Activated CD8-positive, alpha-beta memory T cell treated with anti-CD3 and anti-CD28 coated beads, Interleukin-2, amount 10 ng/mL, durations not matched to agents 7 days and 5 days (primary cell): ENCODE results near the gene RPS29. TPM values are rescaled to one million over a fixed set of nuclear protein-coding genes. Genes with fewer than 3 reads are reported as not detected.
"Not testable (repeated sequence)": the region's sequence is repeated elsewhere in the genome, so short reads cannot be mapped to it uniquely, and the experiment has no call there.

ENCODE experiments used
- ATAC-seq: fragments of 150-1000 bp; cut with Tn5 transposase; one replicate; pipeline ENCODE4 v1.10.0; 2021; ENCODE audit warnings: moderate library complexity
- CTCF ChIA-PET: fragments of 350-600 bp; sonication (Branson Sonifier 250); formaldehyde crosslinking; loops from one replicate; lab custom pipeline; 2021; ENCODE audit warnings: antibody characterized with exemption; lab: Charles Lee
- DNase-seq: peaks from one replicate; pipeline ENCODE4 v3.0.0-alpha.2; 2020
- H3K27ac Mint-ChIP-seq: one replicate; pipeline ENCODE4 v1.8.0; 2021; ENCODE audit warnings: mild to moderate bottlenecking, mixed read lengths
- H3K27me3 Mint-ChIP-seq: one replicate; pipeline ENCODE4 v1.8.0; 2021; ENCODE audit warnings: mixed read lengths
- H3K36me3 Mint-ChIP-seq: one replicate; pipeline ENCODE4 v1.8.0; 2021; ENCODE audit warnings: mild to moderate bottlenecking, mixed read lengths
- H3K4me1 Mint-ChIP-seq: one replicate; pipeline ENCODE4 v1.8.0; 2021; ENCODE audit warnings: mixed read lengths
- H3K4me3 Mint-ChIP-seq: one replicate; pipeline ENCODE4 v1.8.0; 2021; ENCODE audit warnings: mild to moderate bottlenecking, moderate library complexity, mixed read lengths
- H3K9me3 Mint-ChIP-seq: one replicate; pipeline ENCODE4 v1.8.0; 2022; ENCODE audit warnings: low read depth, mixed read lengths
- total RNA-seq, 2 experiments: library from RNA; stranded (reverse); gene quantifications; one replicate each; pipeline ENCODE4 v1.2.3, GENCODE V29; 2021

The RPS29 gene
- total RNA-seq, 2 experiments from 2014 or later, result 1,378 to 1,419 TPM

GRCh38 chr14:49619273-49619672 is 33.1 kb upstream of the RPS29 start:
- Mint-ChIP-seq H3K36me3 (peaks cover 64% of the 10 kb centered on the region), H3K4me1 (peaks cover 40% of the 10 kb centered on the region), H3K4me3 (peak overlapping the region; percentile 84), H3K27ac (peak overlapping the region; percentile 92)
- ATAC-seq, DNase-seq, H3K9me3 Mint-ChIP-seq, H3K27me3 Mint-ChIP-seq: not testable (repeated sequence)
- CTCF ChIA-PET, result interaction anchor here (2.0 to 2.3 kb wide), 2 partner anchors 20 to 24 kb away, joined by 11 to 17 read pairs; partner anchors contain the start of gene LRR1

DNA sequence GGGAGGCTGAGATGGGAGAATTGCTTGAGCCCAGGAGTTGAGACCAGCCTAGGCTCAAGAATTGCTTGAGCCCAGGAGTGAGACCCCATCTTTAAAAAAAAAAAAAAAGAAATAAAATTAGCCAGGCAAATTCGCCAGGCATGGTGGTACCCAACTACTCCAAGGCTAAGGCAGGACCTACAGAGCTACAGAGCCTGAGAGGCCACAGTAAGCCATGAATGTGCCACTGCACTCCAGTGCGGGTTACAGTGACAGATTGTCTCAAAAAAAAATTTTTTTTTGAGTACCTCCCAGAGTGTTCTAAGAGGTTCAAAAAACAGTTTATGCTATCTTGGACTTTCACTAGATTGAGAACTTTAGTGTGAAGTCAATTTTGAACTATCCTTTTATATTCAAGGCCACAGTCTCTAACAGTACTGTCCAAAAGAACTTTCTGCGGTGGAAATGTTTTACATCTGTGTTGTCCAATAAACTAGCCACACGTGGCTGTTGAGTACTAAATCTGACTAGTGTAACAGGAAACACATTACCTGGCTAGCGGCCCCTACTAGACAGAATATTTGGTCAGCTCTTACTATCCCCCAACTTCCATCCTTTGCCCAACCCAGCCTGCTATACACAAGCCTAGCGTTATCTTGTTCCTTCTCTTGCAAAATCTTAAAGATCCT is 31.8 kb upstream of the RPS29 start:
- CTCF ChIA-PET, result interaction anchor here (1.2 kb wide), 1 partner anchor 16 kb away, joined by 4 read pairs; no protein-coding TSS in a partner anchor
- Mint-ChIP-seq H3K36me3 (peaks cover 63% of the 10 kb centered on the region), H3K9me3 (no peaks in the 10 kb centered on the region)

DNA sequence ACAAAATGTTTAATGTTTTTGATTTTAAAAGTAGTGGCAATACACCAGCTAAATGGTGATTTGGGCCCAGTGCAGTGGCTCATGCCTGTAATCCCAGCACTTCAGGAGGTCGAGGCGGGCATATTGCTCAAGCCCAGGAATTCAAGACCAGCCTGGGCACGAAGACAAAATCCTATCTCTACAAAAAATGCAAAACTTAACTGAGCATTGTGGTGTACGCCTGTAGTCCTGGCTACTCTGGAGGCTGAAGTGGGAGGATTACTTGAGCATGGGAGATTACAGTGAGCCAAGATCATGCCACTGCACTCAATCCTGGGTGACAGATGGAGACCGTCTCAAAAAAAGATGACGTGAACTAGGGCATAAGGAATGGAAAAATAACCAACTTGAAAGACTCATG is 29.6 kb upstream of the RPS29 start:
- DNase-seq (no peak), ATAC-seq (no peak)
- Mint-ChIP-seq H3K36me3 (peaks cover 52% of the 10 kb centered on the region), H3K9me3 (no peaks in the 10 kb centered on the region), H3K27me3 (no peaks in the 10 kb centered on the region), H3K4me1 (peaks cover 39% of the 10 kb centered on the region), H3K27ac (no peak overlapping the region), H3K4me3 (no peak overlapping the region)
- CTCF ChIA-PET, result interaction anchor here (1.5 kb wide), 1 partner anchor 29 kb away, joined by 4 read pairs; no protein-coding TSS in a partner anchor

More for the DNA sequence above, 31.8 kb upstream of the RPS29 start:
- H3K27ac Mint-ChIP-seq, result peak overlapping the region; percentile 92
- ATAC-seq (no peak), DNase-seq (no peak)
- peaks cover 37% of the 10 kb centered on the region for H3K4me1 Mint-ChIP-seq
- H3K27me3 Mint-ChIP-seq, result no peaks in the 10 kb centered on the region
- H3K4me3 Mint-ChIP-seq, result peak overlapping the region; percentile 84

- Mint-ChIP-seq H3K27me3 (no peaks in the 10 kb centered on the region), H3K27ac (peak overlapping the region; percentile 0), H3K4me1 (peaks cover 44% of the 10 kb centered on the region), H3K4me3 (no peak overlapping the region), H3K36me3 (peaks cover 51% of the 10 kb centered on the region), H3K9me3 (no peaks in the 10 kb centered on the region)
- no peak for DNase-seq
- CTCF ChIA-PET, result no interaction called here
- ATAC-seq, result no peak
Measured at GRCh38 chr14:49614196-49614595, 28.0 kb upstream of the RPS29 start.

- Mint-ChIP-seq H3K27me3 (no peaks in the 10 kb centered on the region), H3K27ac (peak overlapping the region; percentile 29), H3K4me3 (no peak overlapping the region), H3K9me3 (no peaks in the 10 kb centered on the region), H3K4me1 (peaks cover 37% of the 10 kb centered on the region), H3K36me3 (peaks cover 49% of the 10 kb centered on the region)
- no peak for DNase-seq
- CTCF ChIA-PET, result interaction anchor here (1.5 to 1.8 kb wide), 2 partner anchors 8 to 12 kb away, joined by 4 to 5 read pairs; partner anchors contain the start of genes MGAT2 and RPL36AL
- no peak for ATAC-seq
Measured at GRCh38 chr14:49612671-49613070, 26.5 kb upstream of the RPS29 start.

DNA sequence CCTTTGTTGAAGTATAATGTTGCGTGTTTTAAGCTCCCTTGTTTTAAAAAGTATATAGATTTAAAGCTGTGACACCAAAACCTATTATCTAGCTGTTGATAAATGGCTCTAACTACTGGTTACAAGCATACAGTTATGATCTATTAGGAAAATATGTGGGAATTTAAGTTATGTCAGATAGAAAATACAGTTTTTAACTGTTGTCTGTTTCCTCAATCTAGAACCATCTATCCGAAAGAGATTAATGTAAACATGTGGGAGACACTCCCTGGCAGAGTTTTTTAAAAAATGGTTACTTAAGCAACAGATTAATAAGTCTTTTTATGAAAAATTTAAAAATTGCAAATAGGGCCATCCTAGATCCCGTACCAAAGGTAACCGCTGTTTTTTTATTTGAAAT is 26.1 kb upstream of the RPS29 start:
- Mint-ChIP-seq H3K27me3 (no peaks in the 10 kb centered on the region), H3K9me3 (no peaks in the 10 kb centered on the region), H3K27ac (no peak overlapping the region), H3K4me1 (peaks cover 33% of the 10 kb centered on the region), H3K4me3 (no peak overlapping the region), H3K36me3 (peaks cover 47% of the 10 kb centered on the region)
- ATAC-seq (no peak), DNase-seq (no peak)
- CTCF ChIA-PET, result interaction anchor here (1.5 to 1.8 kb wide), 2 partner anchors 8 to 12 kb away, joined by 4 to 5 read pairs; partner anchors contain the start of genes MGAT2 and RPL36AL

DNA sequence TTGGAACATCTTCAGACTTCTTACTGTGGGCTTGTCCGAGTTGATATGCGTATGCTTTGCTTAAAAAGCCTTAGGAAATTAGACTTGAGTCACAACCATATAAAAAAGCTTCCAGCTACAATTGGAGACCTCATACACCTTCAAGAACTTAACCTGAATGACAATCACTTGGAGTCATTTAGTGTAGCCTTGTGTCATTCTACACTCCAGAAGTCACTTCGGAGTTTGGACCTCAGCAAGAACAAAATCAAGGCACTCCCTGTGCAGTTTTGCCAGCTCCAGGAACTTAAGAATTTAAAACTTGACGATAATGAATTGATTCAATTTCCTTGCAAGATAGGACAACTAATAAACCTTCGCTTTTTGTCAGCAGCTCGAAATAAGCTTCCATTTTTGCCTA is 21.4 kb upstream of the RPS29 start:
- H3K4me3 Mint-ChIP-seq, result no peak overlapping the region
- H3K27ac Mint-ChIP-seq, result no peak overlapping the region
- H3K27me3 Mint-ChIP-seq, result no peaks in the 10 kb centered on the region
- H3K9me3 Mint-ChIP-seq, result no peaks in the 10 kb centered on the region
- H3K36me3 Mint-ChIP-seq, result peaks cover 42% of the 10 kb centered on the region
- CTCF ChIA-PET, result interaction anchor here (0.8 to 2.2 kb wide), 2 partner anchors 13 to 17 kb away, joined by 3 to 6 read pairs; partner anchors contain the start of genes MGAT2 and RPL36AL
- H3K4me1 Mint-ChIP-seq, result peaks cover 31% of the 10 kb centered on the region
- DNase-seq (no peak), ATAC-seq (no peak)

- CTCF ChIA-PET, result interaction anchor here (0.8 to 6.6 kb wide), 9 partner anchors 12 to 263 kb away, joined by 3 to 78 read pairs (median 4); partner anchors contain the start of genes DNAAF2, MGAT2, RPL36AL and RPS29
- DNase-seq (peak; percentile 90), ATAC-seq (peak; percentile 88)
- Mint-ChIP-seq H3K36me3 (peaks cover 21% of the 10 kb centered on the region), H3K27ac (peak within 1 kb of the TSS; percentile 99), H3K4me1 (peaks cover 30% of the 10 kb centered on the region), H3K4me3 (peak within 1 kb of the TSS; percentile 99), H3K27me3 (no peaks in the 10 kb centered on the region), H3K9me3 (no peaks in the 10 kb centered on the region)
Measured at GRCh38 chr14:49598485-49599300, 12.5 kb upstream of the RPS29 start, which contains the start of gene LRR1. Gene LRR1, plus strand, starts transcription at chr14:49598940. Its CDS starts 81 bp downstream, at chr14:49599021.

GRCh38 chr14:49598189-49598484 is 12.0 kb upstream of the RPS29 start:
- Mint-ChIP-seq H3K9me3 (no peaks in the 10 kb centered on the region), H3K4me3 (peak overlapping the region; percentile 99), H3K27me3 (no peaks in the 10 kb centered on the region), H3K27ac (peak overlapping the region; percentile 99), H3K4me1 (peaks cover 30% of the 10 kb centered on the region), H3K36me3 (peaks cover 20% of the 10 kb centered on the region)
- no peak for DNase-seq
- ATAC-seq, result peak; percentile 3
- CTCF ChIA-PET, result interaction anchor here (1.1 to 6.6 kb wide), 5 partner anchors 12 to 264 kb away, joined by 3 to 78 read pairs (median 7); partner anchors contain the start of genes DNAAF2, MGAT2, RPL36AL and RPS29

DNA sequence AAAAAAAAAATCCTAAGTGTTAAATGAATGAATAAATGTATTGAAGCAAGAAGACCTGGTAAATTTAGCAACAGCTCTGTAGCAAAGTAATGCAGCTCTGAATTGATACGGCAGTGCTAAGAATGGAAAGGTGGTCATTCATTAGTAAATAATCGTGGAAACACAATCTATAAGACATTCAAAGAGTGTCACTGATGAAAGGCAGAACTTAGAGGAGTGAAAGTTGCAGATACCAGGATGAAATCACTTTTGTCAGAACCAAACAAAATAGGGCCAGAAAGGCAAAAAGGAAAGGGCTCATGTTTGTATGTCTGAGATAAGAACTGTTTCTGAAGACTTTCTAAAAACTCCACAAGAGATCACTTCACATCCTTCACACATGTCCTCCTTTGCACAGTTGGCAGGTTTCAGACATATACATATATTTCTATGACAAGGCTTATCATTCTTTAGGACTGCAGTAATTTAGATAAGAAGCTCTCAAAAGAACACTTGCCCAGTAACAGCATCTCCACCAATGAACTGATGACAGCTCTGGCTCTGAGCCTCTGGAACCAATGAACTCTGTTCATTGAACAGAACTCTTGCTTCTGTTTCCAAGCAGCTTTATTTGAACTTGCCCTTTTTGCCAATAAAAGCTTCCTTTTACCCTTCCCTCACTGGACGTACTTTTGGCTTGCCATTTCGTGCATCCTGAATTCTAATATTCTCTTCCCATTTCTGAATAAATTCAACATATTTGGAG is 8.3 kb upstream of the RPS29 start:
- no peaks in the 10 kb centered on the region for H3K27me3 Mint-ChIP-seq
- no peak overlapping the region for H3K4me3 Mint-ChIP-seq
- H3K4me1 Mint-ChIP-seq, result peaks cover 14% of the 10 kb centered on the region
- ATAC-seq (no peak), DNase-seq (no peak)
- H3K27ac Mint-ChIP-seq, result no peak overlapping the region
- CTCF ChIA-PET, result interaction anchor here (1.1 to 6.6 kb wide), 4 partner anchors 8 to 129 kb away, joined by 3 to 78 read pairs (median 7); partner anchors contain the start of genes MGAT2, RPL36AL and RPS29
- no peaks in the 10 kb centered on the region for H3K36me3 Mint-ChIP-seq
- no peaks in the 10 kb centered on the region for H3K9me3 Mint-ChIP-seq

DNA sequence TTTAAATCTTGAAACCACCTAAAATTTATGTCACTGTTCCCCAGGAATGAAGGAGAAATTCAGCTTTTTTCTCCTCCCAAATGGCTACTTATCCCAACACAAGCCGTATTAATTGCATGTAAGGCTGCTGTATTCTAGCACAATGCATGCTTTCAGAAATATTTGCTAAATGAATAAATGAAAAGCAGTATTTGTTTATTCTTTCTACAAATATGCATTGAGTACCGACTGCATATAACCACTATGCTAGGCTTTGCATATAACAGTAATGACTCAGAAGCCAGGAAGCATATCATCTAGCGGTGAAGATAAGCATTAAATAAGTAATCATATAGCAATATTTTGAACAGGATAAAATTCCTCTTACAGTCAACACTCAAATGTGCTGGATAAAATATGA is 6.8 kb upstream of the RPS29 start:
- ATAC-seq (no peak), DNase-seq (no peak)
- H3K36me3 Mint-ChIP-seq, result no peaks in the 10 kb centered on the region
- no peaks in the 10 kb centered on the region for H3K9me3 Mint-ChIP-seq
- H3K4me1 Mint-ChIP-seq, result peaks cover 14% of the 10 kb centered on the region
- no peaks in the 10 kb centered on the region for H3K27me3 Mint-ChIP-seq
- H3K27ac Mint-ChIP-seq, result no peak overlapping the region
- CTCF ChIA-PET, result no interaction called here
- H3K4me3 Mint-ChIP-seq, result no peak overlapping the region

- no peak overlapping the region for H3K27ac Mint-ChIP-seq
- H3K4me1 Mint-ChIP-seq, result peaks cover 9% of the 10 kb centered on the region
- no peak for ATAC-seq
- H3K9me3 Mint-ChIP-seq, result no peaks in the 10 kb centered on the region
- H3K36me3 Mint-ChIP-seq, result peaks cover 18% of the 10 kb centered on the region
- no peak overlapping the region for H3K4me3 Mint-ChIP-seq
- CTCF ChIA-PET, result no interaction called here
- H3K27me3 Mint-ChIP-seq, result no peaks in the 10 kb centered on the region
- DNase-seq, result no peak
Measured at GRCh38 chr14:49589387-49589786, 3.2 kb upstream of the RPS29 start.
